NK-92 treated with Interleukin-12 subunit alpha and Interleukin-12 subunit beta, amount 100 ng/mL, for 24 hours (cell line): ENCODE measurements around the gene APOD.
"Not testable (repeated sequence)": the region's sequence is repeated elsewhere in the genome, so short reads cannot be mapped to it uniquely, and the experiment has no call there.

Experiments
- DNase-seq: peaks from one replicate; lab custom pipeline; 2025; lab: John Stamatoyannopoulos, UW

APOD gene

GRCh38 chr3:195583831-195584542, at the start of gene APOD:
TSS of gene APOD (minus strand) at chr3:195583940. CDS start at chr3:195579461, 4,479 bp downstream.
- no peak for DNase-seq

- not testable (repeated sequence) for DNase-seq
These were observed 49.6 kb upstream of the APOD start for GRCh38 chr3:195633351-195633750.

GRCh38 chr3:195632501-195633185, 48.9 kb upstream of the APOD start:
- not testable (repeated sequence) for DNase-seq

- DNase-seq = not testable (repeated sequence)
These were observed 48.3 kb upstream of the APOD start for GRCh38 chr3:195632046-195632445.

GRCh38 chr3:195630938-195631495, 47.3 kb upstream of the APOD start:
- DNase-seq = not testable (repeated sequence)

- DNase-seq = not testable (repeated sequence)
These were observed 46.6 kb upstream of the APOD start for GRCh38 chr3:195630086-195630917.

GRCh38 chr3:195629682-195630081, 45.9 kb upstream of the APOD start:
- not testable (repeated sequence) for DNase-seq

GRCh38 chr3:195628386-195628920, 44.7 kb upstream of the APOD start:
- DNase-seq = not testable (repeated sequence)

GRCh38 chr3:195627515-195628385, 44.0 kb upstream of the APOD start:
- not testable (repeated sequence) for DNase-seq

GRCh38 chr3:195624603-195625560, 41.1 kb upstream of the APOD start:
- not testable (repeated sequence) for DNase-seq

- DNase-seq = not testable (repeated sequence)
These were observed 40.4 kb upstream of the APOD start for GRCh38 chr3:195624171-195624570.

- DNase-seq = not testable (repeated sequence)
These were observed 39.7 kb upstream of the APOD start for GRCh38 chr3:195623217-195623965.

GRCh38 chr3:195622523-195623170, 38.9 kb upstream of the APOD start:
- DNase-seq = not testable (repeated sequence)

GRCh38 chr3:195622012-195622411, 38.3 kb upstream of the APOD start:
- not testable (repeated sequence) for DNase-seq

GRCh38 chr3:195621095-195621494, 37.4 kb upstream of the APOD start:
- not testable (repeated sequence) for DNase-seq

GRCh38 chr3:195620476-195620875, 36.7 kb upstream of the APOD start:
- DNase-seq = not testable (repeated sequence)

GRCh38 chr3:195619591-195620369, 36.0 kb upstream of the APOD start:
- DNase-seq = not testable (repeated sequence)
